DMS53 (cell line): Measurements from ENCODE around the gene MPG.

Experiments
- DNase-seq: peaks from one replicate; lab custom pipeline; 2025; lab: John Stamatoyannopoulos, UW

Gene MPG

DNA sequence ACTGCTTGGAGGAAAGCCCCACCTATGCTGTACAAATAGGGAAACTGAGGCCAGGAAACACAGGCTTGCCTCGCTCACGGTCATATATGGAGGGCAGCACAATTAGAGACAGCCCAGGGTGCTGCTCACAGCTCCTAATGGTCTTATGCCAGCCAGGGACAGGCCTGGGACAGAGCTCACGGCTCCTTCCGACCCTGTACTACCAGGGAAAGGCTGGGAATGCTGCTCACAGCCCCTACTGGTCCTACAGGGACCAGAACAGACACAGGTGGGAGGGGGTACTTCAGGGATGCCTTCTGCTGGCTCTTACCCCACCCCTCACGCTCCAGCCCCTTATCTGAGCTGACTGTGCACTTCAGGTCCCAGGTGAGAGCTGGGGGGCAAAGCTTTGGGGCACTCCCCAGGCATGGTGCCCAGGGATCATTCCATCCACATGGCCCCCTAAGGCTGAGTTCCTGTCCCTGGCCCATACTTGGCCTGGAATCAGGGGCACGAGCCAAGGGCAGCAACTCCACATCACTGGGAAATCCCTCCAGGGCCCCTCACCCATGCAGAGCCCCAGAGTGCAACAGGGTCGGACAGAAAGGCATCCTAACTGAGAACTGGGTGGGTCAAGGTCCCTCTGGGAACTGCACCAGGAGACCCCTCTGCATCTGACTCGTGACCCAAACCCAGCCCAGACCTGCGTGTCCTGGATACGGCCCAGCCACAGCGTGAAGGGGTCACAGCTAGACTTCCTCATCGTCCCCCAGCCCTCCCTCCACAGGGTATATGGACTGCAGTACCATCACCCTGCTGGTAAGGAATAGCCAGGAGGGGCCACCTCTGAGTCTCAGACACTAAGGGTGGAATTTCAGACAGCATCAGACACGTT, 11.5 kb upstream of the MPG start:
- no peak for DNase-seq

DNA sequence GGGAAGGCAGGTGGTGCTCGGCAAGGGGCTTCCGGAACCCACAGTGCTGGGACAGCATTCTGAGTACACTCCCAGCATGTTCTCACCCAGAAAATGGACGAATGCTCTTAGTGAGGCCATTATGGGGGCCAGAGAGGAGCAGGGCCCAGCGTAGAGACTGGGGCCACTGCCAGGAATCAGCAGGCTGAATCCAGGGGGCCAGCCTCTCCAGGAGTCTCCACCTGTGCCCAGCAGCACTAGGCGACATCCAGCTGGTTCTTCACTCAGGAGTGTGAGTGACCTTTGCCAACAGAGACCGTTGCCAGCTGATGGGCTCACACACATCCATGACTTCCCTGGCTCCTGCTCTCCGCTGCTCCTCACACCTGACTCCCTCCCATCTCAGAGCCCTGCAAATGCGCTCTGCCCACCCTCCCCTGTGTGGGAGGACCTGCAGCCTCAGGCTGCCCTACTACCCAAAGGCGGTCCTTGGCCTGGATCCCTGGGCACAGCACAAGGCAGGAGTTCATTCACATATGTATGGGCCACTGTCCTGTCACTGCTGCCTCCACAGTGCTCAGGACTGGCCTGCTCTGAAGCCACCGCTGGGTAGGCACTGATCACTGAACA, 10.7 kb upstream of the MPG start:
- DNase-seq: no peak

DNA sequence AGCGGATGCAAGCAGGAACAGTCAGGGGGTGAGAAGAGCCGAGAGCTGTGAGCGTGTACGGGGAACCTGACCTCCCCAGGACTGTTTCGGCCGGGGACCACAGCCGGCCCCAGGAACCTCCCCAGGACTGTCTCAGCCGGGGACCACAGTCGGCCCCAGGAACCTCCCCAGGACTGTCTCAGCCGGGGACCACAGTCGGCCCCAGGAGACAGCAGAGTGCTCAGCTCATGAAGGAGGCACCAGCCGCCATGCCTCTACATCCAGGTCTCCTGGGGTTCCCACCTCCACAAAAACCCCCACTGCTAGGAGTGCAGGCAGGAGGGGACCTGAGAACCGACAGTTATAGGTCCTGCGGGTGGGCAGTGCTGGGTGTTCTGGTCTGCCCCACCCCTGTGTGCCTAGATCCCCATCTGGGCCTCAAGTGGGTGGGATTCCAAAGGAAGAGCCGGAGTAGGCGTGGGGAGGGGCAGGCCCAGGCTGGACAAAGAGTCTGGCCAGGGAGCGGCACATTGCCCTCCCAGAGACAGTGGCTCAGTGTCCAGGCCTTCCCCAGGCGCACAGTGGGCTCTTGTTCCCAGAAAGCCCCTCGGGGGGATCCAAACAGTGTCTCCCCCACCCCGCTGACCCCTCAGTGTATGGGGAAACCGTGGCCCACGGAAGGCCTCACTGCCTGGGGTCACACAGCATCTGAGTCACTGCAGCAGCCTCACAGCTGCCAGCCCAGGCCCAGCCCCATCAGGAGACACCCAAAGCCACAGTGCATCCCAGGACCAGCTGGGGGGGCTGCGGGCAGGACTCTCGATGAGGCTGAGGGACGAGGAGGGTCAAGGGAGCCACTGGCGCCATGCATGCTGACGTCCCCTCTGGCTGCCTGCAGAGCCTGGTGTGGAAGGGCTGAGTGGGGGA, 9.9 kb upstream of the MPG start:
- no peak for DNase-seq

DNA sequence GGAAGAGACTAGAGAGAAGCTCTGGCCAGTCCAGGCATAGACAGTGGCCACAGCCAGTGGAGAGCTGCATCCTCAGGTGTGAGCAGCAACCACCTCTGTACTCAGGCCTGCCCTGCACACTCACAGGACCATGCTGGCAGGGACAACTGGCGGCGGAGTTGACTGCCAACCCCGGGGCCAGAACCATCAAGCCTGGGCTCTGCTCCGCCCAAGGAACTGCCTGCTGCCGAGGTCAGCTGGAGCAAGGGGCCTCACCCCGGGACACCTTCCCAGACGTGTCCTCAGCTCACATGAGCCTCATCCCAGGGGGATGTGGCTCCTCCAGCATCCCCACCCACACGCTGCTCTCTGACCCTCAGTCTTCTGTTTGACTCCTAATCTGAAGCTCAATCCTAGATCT, 8.8 kb upstream of the MPG start:
- no peak for DNase-seq

DNA sequence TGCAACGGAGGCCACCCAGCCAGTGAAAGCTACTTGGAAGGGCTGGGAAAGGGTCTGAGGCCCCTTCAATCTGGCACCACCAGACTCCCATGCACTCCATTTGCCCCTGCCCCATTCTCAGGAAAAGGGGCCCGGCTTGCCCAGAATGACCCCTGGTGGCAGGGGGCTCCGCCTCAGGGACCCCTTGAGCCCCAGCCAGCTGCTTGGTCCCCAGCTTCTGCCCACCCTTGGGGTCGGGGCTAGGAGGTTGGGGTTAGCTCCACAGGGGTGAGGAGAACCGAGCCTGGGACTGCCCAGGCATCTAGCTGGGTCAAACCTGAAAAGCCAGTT, 6.8 kb upstream of the MPG start:
- no peak for DNase-seq

DNA sequence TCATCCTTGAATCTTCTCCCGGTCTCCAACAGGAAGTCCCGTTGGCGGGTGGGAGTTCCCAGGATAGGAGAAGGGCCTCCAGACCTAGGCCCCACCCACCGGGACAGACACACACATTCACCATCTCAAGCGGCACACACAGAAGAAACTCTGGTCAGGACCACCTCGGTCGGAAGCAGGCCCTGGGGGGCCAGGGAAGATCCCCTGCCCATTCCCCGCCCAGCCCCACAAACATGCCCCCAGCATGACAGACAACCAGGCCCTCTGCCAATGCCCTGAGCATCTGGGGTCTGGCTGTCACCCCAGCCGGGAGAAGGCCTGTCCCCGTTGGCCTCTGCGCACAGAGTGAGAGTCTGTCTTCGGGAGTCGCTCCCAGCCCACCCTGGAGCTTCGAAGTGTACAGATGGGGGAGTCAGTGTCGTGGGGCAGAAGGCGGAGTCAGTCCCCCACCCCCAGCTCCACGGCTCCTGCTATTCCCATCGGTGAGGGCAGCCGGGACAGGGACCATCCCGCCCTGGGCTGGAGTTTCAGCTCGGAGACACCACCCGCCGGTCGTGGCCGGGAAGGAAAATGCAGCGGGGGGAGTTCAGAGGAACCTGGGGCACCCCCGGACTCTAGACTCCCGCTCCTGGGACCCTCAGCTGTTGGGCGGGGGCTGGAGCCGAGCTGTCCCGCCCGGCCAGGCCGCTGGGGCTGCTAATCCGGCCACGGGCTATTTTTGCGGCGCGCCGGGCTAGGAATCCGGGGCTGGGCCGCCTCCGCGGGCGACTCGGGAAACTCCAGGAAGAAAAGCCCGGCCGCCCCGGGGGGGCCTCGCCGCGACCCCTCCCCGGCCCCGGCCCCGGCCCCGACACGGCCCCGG, 6.3 kb upstream of the MPG start:
- peak; percentile 96 for DNase-seq

GRCh38 chr16:72561-73548, 5.2 kb upstream of the MPG start, which contains the start of gene RHBDF1:
Gene RHBDF1 (minus strand): TSS chr16:72631. CDS start chr16:65015, 7,616 bp downstream.
- DNase-seq: peak; percentile 69

DNA sequence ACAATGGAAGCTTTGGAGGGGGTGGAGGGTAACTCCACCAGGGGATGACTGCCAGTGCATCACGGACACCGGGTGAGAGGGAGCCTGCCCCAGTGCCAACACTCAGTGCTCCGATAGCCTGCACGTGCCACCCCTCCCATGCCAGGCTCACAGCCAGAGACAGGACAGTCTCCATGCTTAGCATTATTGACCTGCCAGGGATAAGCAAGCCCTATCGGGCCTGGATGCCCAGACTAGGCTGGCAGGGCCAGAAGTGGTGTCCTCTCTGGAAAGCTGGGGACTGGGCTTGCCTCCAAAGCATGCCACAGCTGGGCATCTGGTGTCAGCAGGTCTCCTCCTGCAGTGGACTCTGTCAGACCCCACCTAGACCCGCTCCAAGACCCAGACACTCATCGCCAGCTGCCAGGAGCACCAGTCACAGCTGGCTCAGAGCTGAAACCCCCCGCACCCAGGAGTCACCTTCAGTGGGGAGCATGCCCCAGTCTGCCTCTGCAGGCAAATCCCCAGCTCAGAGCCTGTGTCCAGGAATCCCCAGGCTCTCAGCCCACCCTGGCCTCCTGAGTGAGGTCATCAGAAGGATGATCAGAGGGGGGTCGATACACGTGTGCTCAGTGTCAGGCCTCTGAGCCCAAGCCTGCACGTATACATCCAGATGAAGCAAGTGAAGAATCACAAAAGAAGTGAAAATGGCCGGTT, 3.8 kb upstream of the MPG start:
- no peak for DNase-seq

GRCh38 chr16:74747-75334, 3.2 kb upstream of the MPG start:
- DNase-seq: no peak

DNA sequence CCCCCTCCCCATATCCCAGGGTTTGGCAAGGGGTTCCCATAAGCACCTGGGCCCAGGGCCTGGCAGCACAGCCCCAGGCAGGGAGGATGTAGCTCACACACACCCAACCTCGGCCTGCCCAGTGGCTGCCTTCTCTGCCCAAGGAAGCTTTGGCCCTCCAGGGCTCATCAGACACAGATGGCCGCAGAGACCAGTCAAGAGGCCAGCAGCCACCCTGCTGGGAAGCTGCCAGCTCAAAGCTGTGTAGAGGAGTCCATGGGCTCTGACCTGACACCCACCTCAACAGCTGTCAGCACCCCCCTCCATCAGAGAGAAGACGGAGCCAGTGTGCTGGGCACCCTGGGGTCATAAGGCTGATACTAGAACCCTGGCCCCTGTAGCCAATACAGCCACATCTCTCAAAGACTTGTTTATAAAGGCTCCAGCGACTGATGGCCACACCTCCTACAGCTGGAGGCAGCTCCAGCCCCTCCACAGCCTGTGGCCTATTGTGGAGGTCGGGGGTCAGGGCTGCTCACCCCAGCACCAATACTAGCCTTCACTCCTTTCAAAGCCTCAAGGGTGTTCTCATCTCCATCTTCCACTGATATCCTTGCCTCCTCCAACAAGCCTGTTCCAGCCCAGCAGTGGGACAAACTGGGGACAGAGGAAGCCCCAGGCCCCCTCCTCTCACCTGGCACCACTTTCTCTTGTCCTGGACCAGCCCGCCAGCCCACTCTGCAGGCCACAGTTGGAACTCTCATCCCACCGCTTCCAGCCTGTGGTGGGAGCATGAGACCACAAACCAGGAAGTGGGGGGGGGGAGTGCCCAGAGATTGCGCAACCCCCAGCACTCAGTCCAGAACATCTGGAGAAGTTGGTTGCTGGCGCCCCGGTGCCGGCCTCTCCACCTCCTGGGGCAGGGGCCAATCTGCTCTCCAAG, 2.2 kb upstream of the MPG start:
- DNase-seq: peak; percentile 36

DNA sequence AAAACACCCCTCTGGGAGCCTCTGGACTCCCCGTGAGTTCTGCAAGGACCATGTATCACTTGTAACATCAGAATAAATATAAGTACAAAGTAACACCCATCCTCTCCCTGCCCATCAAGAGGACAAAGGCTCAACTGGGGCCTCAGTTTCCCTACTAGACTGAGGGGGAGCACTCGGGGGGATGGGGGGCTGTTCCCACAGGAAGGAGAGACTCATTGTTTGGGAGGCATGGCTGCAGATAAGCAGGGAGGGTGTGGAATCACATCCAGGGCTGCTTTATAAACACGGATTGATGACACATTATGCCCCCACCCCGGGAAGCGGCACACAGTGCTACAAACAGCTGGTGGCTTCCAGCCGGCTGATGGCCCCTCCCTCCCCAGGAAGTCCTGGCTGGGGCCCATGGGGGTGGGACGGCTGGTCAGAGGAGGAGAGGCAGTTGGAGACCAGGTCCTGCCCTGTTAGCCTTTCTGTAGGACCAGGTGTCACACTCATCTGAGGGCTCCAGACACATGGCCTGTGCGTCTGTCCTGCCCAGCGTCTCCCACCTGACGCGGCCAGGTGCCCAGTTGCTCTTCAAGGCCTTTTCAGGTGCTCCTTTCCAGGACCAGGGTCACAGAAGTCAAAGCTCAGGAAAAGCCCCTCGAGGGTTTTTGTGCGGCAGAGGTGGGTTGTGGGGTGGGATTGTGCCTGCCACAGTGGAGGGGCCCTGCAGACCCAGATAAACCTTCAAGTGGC, 1.3 kb upstream of the MPG start:
- DNase-seq: peak; percentile 84

DNA sequence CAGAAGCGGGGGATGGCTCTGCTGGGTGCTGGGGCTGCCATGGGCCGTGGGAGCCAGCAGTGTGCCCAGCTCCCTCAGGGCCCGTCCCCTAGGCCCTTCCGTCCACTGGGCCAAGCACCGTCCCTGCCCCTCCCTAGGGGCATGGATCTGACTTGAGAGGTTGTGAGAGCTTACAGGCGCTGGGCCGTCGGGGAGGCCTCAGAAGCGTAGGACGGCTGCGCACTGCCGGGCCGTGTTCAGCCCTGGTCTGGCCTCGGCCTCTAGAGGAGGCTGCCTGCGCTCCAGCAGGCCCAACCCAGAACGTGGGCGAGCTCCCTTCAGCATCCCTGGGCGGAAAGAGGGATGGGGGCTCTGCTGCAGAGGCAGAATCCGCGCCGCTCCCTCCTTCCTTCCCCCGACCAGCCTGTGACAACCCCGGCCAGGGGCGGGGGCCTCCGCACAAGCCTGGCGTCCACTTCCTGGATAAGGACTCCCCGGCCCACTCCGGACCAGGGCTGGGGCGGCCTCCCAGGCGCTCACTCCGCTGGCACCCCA, 685 bp upstream of the MPG start:
- DNase-seq: peak; percentile 87

DNA sequence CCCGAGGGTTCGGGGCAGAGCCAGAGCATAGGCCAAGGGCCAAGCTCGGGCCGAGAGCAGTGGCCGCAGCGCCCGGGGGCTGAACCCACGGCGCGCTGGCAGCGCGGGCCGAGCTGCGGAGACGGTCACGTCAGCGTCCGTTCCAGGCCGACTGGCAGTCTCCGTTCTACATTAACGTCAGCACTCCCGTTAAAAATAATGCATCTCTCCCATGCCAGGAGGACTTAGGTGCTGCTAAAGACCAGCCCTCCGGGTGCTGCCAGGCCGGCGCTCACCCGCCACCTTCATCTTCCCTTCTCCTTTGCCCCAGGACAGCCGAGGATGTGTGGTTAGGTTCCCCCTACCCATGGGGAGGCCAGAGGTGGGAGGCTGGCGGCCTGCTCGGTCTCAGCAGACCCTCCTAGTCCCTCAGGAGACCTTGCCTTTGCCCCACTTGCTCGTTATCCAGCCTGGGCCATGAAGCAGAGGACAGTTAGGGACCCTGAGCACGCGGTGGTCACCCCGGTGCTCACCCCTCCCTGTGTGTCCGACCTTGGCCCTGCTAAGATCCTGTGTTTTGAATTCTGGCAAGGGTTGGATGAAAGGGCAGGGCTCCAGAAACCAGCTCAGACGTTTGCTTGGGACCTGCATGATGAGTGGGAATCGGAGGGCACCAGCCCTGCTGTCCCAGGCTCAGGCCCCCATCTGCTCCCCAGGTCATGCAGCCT, 572 bp downstream of the MPG start:
- peak; percentile 56 for DNase-seq

DNA sequence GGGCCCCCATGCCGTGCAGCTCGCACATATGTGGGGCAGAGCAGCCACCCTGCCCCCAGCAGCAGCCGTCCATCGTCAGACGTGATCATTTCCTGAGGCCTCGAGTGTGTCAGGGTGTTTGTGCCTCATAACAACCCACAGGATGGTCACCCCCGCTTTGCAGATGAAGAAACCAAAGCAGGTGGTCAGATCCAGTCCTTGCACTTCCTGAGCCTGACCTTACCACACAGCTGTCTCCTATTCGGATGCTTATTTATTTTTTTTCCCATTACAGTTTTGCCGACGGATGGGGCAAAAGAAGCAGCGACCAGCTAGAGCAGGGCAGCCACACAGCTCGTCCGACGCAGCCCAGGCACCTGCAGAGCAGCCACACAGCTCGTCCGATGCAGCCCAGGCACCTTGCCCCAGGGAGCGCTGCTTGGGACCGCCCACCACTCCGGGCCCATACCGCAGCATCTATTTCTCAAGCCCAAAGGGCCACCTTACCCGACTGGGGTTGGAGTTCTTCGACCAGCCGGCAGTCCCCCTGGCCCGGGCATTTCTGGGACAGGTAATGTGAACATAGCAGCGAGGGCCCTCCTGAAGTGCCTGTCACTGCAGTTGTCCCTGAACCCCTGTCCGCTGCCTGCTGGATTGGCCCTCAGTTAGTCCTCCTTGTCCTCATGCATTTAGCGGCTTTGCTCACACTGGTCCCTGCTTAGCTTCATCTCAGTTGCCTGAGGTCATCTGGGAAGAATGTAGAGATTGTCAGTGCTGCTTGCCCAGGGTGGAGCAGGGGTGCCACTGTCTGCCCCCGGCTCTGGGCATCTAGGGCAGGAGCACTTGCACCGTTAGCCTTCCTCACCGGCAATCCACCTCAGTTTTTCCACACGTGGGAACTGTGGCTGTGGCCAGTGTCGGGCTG, 1.4 kb downstream of the MPG start:
- DNase-seq: no peak

DNA sequence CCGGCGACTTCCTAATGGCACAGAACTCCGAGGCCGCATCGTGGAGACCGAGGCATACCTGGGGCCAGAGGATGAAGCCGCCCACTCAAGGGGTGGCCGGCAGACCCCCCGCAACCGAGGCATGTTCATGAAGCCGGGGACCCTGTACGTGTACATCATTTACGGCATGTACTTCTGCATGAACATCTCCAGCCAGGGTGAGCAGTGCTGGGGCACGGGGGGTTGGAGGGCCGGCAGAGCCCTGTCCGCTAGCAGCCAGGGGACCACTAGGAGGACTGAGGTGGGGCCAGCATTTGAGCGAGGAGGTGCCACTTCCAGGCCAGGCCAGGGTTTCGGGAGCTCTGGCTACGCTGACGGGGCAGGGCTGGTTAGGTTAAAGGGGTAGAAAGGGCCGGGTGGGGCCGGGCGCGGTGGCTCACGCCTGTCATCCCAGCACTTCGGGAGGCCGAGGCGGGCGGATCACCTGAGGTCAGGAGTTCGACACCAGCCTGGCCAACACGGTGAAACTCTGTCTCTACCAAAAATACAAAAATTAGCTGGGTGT, 5.1 kb downstream of the MPG start:
- no peak for DNase-seq
